Astrocyte (in vitro differentiated cells and primary cell): ENCODE measurements around the gene ACSL4. TPM values are rescaled to one million over a fixed set of nuclear protein-coding genes. Genes with fewer than 3 reads are reported as not detected.

Experiments
- DNase-seq: peaks from one replicate; pipeline ENCODE4 v3.0.0-alpha.2; 2010; ENCODE audit warnings: low read depth
- FAIRE-seq: peaks from 2 replicates; lab custom pipeline; 2011; peaks lifted over from hg19 to GRCh38; lab: Jason Lieb, UNC
- H2AFZ ChIP-seq: 2 replicates; pipeline ENCODE4 v1.6.0; 2012; ENCODE audit warnings: low read depth, low read length, inconsistent platforms
- H3K27ac ChIP-seq: 2 replicates; pipeline ENCODE4 v1.5.1; 2011; ENCODE audit warnings: low read depth, low read length, inconsistent platforms
- H3K27me3 ChIP-seq: 2 replicates; pipeline ENCODE4 v1.6.0; 2011; ENCODE audit warnings: low read length, inconsistent platforms; ENCODE audit not compliant: insufficient read depth
- H3K36me3 ChIP-seq: 2 replicates; pipeline ENCODE4 v1.5.1; 2011; ENCODE audit warnings: low read length, inconsistent platforms; ENCODE audit not compliant: insufficient read depth
- H3K4me1 ChIP-seq: 2 replicates; pipeline ENCODE4 v1.5.1; 2011; ENCODE audit warnings: low read length, inconsistent platforms; ENCODE audit not compliant: insufficient read depth
- H3K4me2 ChIP-seq: 2 replicates; pipeline ENCODE4 v1.6.0; 2012; ENCODE audit warnings: low read length, inconsistent platforms
- H3K4me3 ChIP-seq: 2 replicates; pipeline ENCODE4 v1.5.1; 2011; ENCODE audit warnings: low read depth, mild to moderate bottlenecking, low read length, inconsistent platforms; ENCODE audit not compliant: insufficient read depth
- H3K79me2 ChIP-seq: 2 replicates; pipeline ENCODE4 v1.6.0; 2012; ENCODE audit warnings: mild to moderate bottlenecking, low read length, inconsistent platforms; ENCODE audit not compliant: insufficient read depth
- H3K9ac ChIP-seq: 2 replicates; pipeline ENCODE4 v1.6.0; 2012; ENCODE audit warnings: mild to moderate bottlenecking, low read length, inconsistent platforms
- H3K9me3 ChIP-seq: 2 replicates; pipeline ENCODE4 v1.5.1; 2012; ENCODE audit warnings: low read depth, mild to moderate bottlenecking, low read length, inconsistent platforms; ENCODE audit not compliant: insufficient read depth
- H4K20me1 ChIP-seq: 2 replicates; pipeline ENCODE4 v1.6.0; 2012; ENCODE audit warnings: low read length, inconsistent platforms; ENCODE audit not compliant: insufficient read depth
- H3K27ac Mint-ChIP-seq: one replicate; pipeline ENCODE4 v1.8.0; 2021; ENCODE audit warnings: mild to moderate bottlenecking, mixed read lengths; ENCODE audit not compliant: unreplicated experiment
- H3K27me3 Mint-ChIP-seq: one replicate; pipeline ENCODE4 v1.8.0; 2021; ENCODE audit warnings: low read depth, mixed read lengths; ENCODE audit not compliant: unreplicated experiment
- H3K36me3 Mint-ChIP-seq: one replicate; pipeline ENCODE4 v1.8.0; 2021; ENCODE audit warnings: low read depth, mixed read lengths; ENCODE audit not compliant: unreplicated experiment
- H3K4me1 Mint-ChIP-seq: one replicate; pipeline ENCODE4 v1.8.0; 2021; ENCODE audit warnings: low read depth, mixed read lengths; ENCODE audit not compliant: unreplicated experiment
- H3K4me3 Mint-ChIP-seq: one replicate; pipeline ENCODE4 v1.8.0; 2021; ENCODE audit warnings: mild to moderate bottlenecking, moderate library complexity, mixed read lengths; ENCODE audit not compliant: unreplicated experiment
- H3K9me3 Mint-ChIP-seq: one replicate; pipeline ENCODE4 v1.8.0; 2021; ENCODE audit warnings: mild to moderate bottlenecking, mixed read lengths; ENCODE audit not compliant: unreplicated experiment
- EZH2 ChIP-seq: IDR thresholded peaks from 2 replicates; pipeline ENCODE4 v1.6.1; 2012; ENCODE audit warnings: mild to moderate bottlenecking, low read length, inconsistent platforms; ENCODE audit not compliant: insufficient read depth
- total RNA-seq: library from RNA; stranded (reverse); gene quantifications from 2 replicates; pipeline ENCODE4 v1.2.1, GENCODE V29; 2021
- TF ChIP-seq, protein P1 (sequence below): IDR thresholded peaks from 2 replicates; pipeline ENCODE4 v1.5.1; 2011; ENCODE audit warnings: low read depth, mild to moderate bottlenecking, inconsistent platforms, low read length, moderate library complexity; ENCODE audit not compliant: insufficient read depth

ACSL4 gene
- total RNA-seq, 1 donor from 2014 or later = 99.4 TPM

DNA sequence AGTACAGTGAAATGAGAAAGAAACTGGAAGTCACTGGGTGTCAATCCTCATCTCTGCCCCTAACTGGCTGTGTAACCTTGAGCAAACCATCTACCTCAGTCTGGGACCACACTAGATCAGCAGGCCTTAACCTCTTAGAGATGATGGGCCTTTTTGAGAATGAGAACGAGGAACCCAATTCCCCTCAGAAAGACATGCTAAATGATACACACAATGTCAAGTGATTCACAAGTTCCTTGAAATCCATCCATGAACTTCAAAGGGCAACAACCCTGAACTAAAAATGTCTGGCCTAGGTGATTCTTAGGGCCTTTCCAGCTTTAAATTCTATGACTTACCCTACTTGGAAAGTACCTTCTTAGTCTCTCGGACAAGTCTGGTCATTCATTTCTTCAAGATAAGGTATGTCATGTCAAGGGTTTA lies 47.4 kb downstream of the ACSL4 start:
- H3K9ac ChIP-seq = no peak overlapping the region
- H3K4me2 ChIP-seq = no peak overlapping the region
- H2AFZ ChIP-seq = no peak overlapping the region
- TF ChIP-seq, protein P1, sequence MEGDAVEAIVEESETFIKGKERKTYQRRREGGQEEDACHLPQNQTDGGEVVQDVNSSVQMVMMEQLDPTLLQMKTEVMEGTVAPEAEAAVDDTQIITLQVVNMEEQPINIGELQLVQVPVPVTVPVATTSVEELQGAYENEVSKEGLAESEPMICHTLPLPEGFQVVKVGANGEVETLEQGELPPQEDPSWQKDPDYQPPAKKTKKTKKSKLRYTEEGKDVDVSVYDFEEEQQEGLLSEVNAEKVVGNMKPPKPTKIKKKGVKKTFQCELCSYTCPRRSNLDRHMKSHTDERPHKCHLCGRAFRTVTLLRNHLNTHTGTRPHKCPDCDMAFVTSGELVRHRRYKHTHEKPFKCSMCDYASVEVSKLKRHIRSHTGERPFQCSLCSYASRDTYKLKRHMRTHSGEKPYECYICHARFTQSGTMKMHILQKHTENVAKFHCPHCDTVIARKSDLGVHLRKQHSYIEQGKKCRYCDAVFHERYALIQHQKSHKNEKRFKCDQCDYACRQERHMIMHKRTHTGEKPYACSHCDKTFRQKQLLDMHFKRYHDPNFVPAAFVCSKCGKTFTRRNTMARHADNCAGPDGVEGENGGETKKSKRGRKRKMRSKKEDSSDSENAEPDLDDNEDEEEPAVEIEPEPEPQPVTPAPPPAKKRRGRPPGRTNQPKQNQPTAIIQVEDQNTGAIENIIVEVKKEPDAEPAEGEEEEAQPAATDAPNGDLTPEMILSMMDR = no peak
- TF ChIP-seq EZH2 = no peak
- no peak for FAIRE-seq
- H3K9me3 ChIP-seq = no peaks in the 10 kb centered on the region
- Mint-ChIP-seq H3K9me3 (no peaks in the 10 kb centered on the region), H3K27ac (no peak overlapping the region), H3K27me3 (no peaks in the 10 kb centered on the region), H3K36me3 (no peaks in the 10 kb centered on the region), H3K4me3 (no peak overlapping the region), H3K4me1 (peaks cover 7% of the 10 kb centered on the region)
- peaks cover 68% of the 10 kb centered on the region for H4K20me1 ChIP-seq
- peaks cover 93% of the 10 kb centered on the region for H3K79me2 ChIP-seq
- peaks cover 4% of the 10 kb centered on the region for H3K4me1 ChIP-seq
- no peak for DNase-seq
- peaks cover 9% of the 10 kb centered on the region for H3K36me3 ChIP-seq
- no peak overlapping the region for H3K4me3 ChIP-seq
- no peak overlapping the region for H3K27ac ChIP-seq
- H3K27me3 ChIP-seq = no peaks in the 10 kb centered on the region

DNA sequence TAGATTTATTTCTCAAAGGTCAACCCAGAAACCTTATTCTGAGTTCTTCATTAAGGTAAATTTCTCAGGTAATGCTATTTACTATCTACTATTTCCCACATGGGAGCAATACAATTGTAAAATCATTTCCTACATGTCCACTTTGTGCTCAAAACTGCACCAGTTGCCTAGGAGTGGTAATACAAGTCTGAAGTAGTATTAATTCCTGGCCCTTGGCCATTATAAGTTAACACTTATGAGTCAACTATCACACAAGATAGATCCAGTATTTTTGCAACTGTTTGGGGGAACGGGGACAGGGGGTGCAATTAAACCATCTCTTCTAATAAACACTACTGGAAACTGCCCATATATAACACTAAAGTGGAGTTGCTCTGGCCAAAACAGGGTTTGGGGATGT lies 48.9 kb downstream of the ACSL4 start:
- no peaks in the 10 kb centered on the region for H3K27me3 Mint-ChIP-seq
- H3K4me1 Mint-ChIP-seq = peaks cover 7% of the 10 kb centered on the region
- Histone ChIP-seq H3K27me3 (no peaks in the 10 kb centered on the region), H3K36me3 (peaks cover 17% of the 10 kb centered on the region), H2AFZ (no peak overlapping the region), H3K79me2 (peaks cover 82% of the 10 kb centered on the region), H3K4me3 (no peak overlapping the region), H3K4me2 (no peak overlapping the region), H3K9me3 (no peaks in the 10 kb centered on the region), H4K20me1 (peaks cover 54% of the 10 kb centered on the region), H3K4me1 (peaks cover 4% of the 10 kb centered on the region), H3K9ac (no peak overlapping the region), H3K27ac (no peak overlapping the region)
- FAIRE-seq = peak; percentile 87
- TF ChIP-seq, protein P1 = no peak
- TF ChIP-seq EZH2 = no peak
- no peak overlapping the region for H3K27ac Mint-ChIP-seq
- no peaks in the 10 kb centered on the region for H3K36me3 Mint-ChIP-seq
- DNase-seq = peak; percentile 34
- no peak overlapping the region for H3K4me3 Mint-ChIP-seq
- no peaks in the 10 kb centered on the region for H3K9me3 Mint-ChIP-seq

DNA sequence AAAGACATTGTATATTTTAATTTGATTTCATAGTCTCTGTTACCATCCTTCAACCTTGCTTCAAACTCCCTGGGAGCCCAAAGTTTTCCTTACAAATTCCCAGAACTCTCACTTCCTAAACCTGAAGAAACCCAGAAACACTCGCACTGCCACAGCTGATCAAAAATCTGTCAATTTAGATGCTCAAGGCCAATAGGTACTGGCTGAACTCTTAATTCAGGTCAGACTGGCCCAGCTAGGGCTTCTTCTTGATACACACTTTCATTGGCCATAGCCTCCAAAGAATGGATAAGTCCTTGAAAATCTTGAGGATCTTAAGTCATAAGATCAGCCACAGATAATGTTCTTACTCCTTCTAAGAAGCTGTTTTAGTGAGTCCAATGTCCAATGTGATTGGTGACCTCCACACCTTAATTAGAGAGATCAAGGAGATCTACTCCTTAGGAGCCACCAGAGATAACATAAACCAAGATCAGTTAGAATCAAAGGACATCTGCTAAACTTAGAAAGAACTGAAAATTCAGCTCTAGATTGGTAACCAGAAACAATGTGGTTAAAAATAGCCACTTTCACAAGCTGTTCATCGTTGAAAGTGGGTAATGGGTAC lies 51.5 kb downstream of the ACSL4 start:
- no peak for DNase-seq
- Histone ChIP-seq H3K4me2 (no peak overlapping the region), H2AFZ (no peak overlapping the region), H3K9me3 (no peaks in the 10 kb centered on the region), H3K4me3 (no peak overlapping the region), H3K9ac (no peak overlapping the region), H3K27me3 (no peaks in the 10 kb centered on the region), H3K79me2 (peaks cover 57% of the 10 kb centered on the region), H3K27ac (no peak overlapping the region), H4K20me1 (peaks cover 36% of the 10 kb centered on the region), H3K4me1 (peaks cover 4% of the 10 kb centered on the region), H3K36me3 (peaks cover 32% of the 10 kb centered on the region)
- H3K4me3 Mint-ChIP-seq = no peak overlapping the region
- no peaks in the 10 kb centered on the region for H3K36me3 Mint-ChIP-seq
- H3K4me1 Mint-ChIP-seq = peaks cover 7% of the 10 kb centered on the region
- TF ChIP-seq, protein P1 = no peak
- no peak for TF ChIP-seq EZH2
- no peak for FAIRE-seq
- H3K9me3 Mint-ChIP-seq = no peaks in the 10 kb centered on the region
- no peak overlapping the region for H3K27ac Mint-ChIP-seq
- H3K27me3 Mint-ChIP-seq = no peaks in the 10 kb centered on the region
